H9 (cell line): Measurements from ENCODE around the gene VPS16. TPM values are rescaled to one million over a fixed set of nuclear protein-coding genes. Genes with fewer than 3 reads are reported as not detected.

Source experiments
- DNase-seq: peaks from one replicate; pipeline ENCODE4 v3.0.0-alpha.2; 2017
- H2AFZ ChIP-seq: one replicate; pipeline ENCODE4 v1.6.1; 2013; ENCODE audit warnings: mild to moderate bottlenecking, low read length, control low read depth, moderate library complexity
- H2AK5ac ChIP-seq: 2 replicates; pipeline ENCODE4 v1.6.1; 2013; ENCODE audit warnings: low read length, control low read depth, mixed read lengths; ENCODE audit not compliant: insufficient read length
- H2BK120ac ChIP-seq: one replicate; pipeline ENCODE4 v1.6.1; 2013; ENCODE audit warnings: low read depth, mild to moderate bottlenecking, low read length, control low read depth, inconsistent platforms; ENCODE audit not compliant: poor library complexity, severe bottlenecking
- H2BK12ac ChIP-seq: 2 replicates; pipeline ENCODE4 v1.6.1; 2013; ENCODE audit warnings: low read length, control low read depth, mixed read lengths, low read depth; ENCODE audit not compliant: insufficient read length
- H2BK15ac ChIP-seq: 2 replicates; pipeline ENCODE4 v1.6.1; 2013; ENCODE audit warnings: low read depth, low read length, control low read depth
- H2BK20ac ChIP-seq: one replicate; pipeline ENCODE4 v1.6.1; 2013; ENCODE audit warnings: low read depth, mild to moderate bottlenecking, low read length, control low read depth, inconsistent platforms; ENCODE audit not compliant: poor library complexity, severe bottlenecking
- H2BK5ac ChIP-seq: 2 replicates; pipeline ENCODE4 v1.6.1; 2013; ENCODE audit warnings: low read length, control low read depth, mixed read lengths; ENCODE audit not compliant: insufficient read length
- H3K14ac ChIP-seq: 2 replicates; pipeline ENCODE4 v1.6.1; 2013; ENCODE audit warnings: low read length, control low read depth; ENCODE audit not compliant: insufficient read depth
- H3K18ac ChIP-seq: 2 replicates; pipeline ENCODE4 v1.6.1; 2013; ENCODE audit warnings: low read depth, mild to moderate bottlenecking, mixed read lengths, low read length, control low read depth; ENCODE audit not compliant: insufficient read length
- H3K23ac ChIP-seq: 2 replicates; pipeline ENCODE4 v1.6.1; 2013; ENCODE audit warnings: low read length, control low read depth, mixed read lengths, low read depth; ENCODE audit not compliant: insufficient read length
- H3K23me2 ChIP-seq: 2 replicates; pipeline ENCODE4 v1.6.1; 2013; ENCODE audit warnings: low read depth, mild to moderate bottlenecking, mixed read lengths, low read length, control low read depth; ENCODE audit not compliant: insufficient read length, poor library complexity, severe bottlenecking
- H3K27ac ChIP-seq: 2 replicates; pipeline ENCODE4 v1.5.1; 2013; ENCODE audit warnings: low read length, control low read depth, mixed read lengths, low read depth; ENCODE audit not compliant: insufficient read length
- H3K27me3 ChIP-seq: 2 replicates; pipeline ENCODE4 v1.6.1; 2013; ENCODE audit warnings: low read length, control low read depth, inconsistent platforms; ENCODE audit not compliant: insufficient read depth
- H3K4ac ChIP-seq: 2 replicates; pipeline ENCODE4 v1.6.1; 2013; ENCODE audit warnings: low read depth, mild to moderate bottlenecking, control low read depth, inconsistent platforms, low read length, moderate library complexity
- H3K4me1 ChIP-seq: 2 replicates; pipeline ENCODE4 v1.6.1; 2013; ENCODE audit warnings: low read length, control low read depth, inconsistent platforms; ENCODE audit not compliant: insufficient read depth
- H3K4me2 ChIP-seq: 2 replicates; pipeline ENCODE4 v1.6.1; 2013; ENCODE audit warnings: low read length, control low read depth, mixed read lengths; ENCODE audit not compliant: insufficient read length, insufficient read depth
- H3K56ac ChIP-seq: 2 replicates; pipeline ENCODE4 v1.6.1; 2013; ENCODE audit warnings: low read depth, mild to moderate bottlenecking, mixed read lengths, low read length, control low read depth; ENCODE audit not compliant: insufficient read length
- H3K79me1 ChIP-seq: 2 replicates; pipeline ENCODE4 v1.6.1; 2013; ENCODE audit warnings: low read depth, mild to moderate bottlenecking, moderate library complexity, low read length, control low read depth, inconsistent platforms; ENCODE audit not compliant: insufficient read depth, poor library complexity, severe bottlenecking
- H3K79me2 ChIP-seq: 2 replicates; pipeline ENCODE4 v1.6.1; 2013; ENCODE audit warnings: low read length, control low read depth, inconsistent platforms; ENCODE audit not compliant: insufficient read depth
- H3K9ac ChIP-seq: 2 replicates; pipeline ENCODE4 v1.6.1; 2013; ENCODE audit warnings: low read length, control low read depth, mixed read lengths; ENCODE audit not compliant: insufficient read length; ENCODE audit errors: extremely low read depth
- H3K9me3 ChIP-seq: one replicate; pipeline ENCODE4 v1.6.1; 2013; ENCODE audit warnings: low read depth, low read length, inconsistent platforms; ENCODE audit not compliant: control insufficient read depth
- H3T11ph ChIP-seq: one replicate; pipeline ENCODE4 v1.6.1; 2013; ENCODE audit warnings: mild to moderate bottlenecking, low read length, control low read depth, inconsistent platforms
- H4K20me1 ChIP-seq: one replicate; pipeline ENCODE4 v1.6.1; 2013; ENCODE audit not compliant: control insufficient read depth, insufficient read length, insufficient read depth
- H4K5ac ChIP-seq: 2 replicates; pipeline ENCODE4 v1.6.1; 2013; ENCODE audit warnings: low read depth, mild to moderate bottlenecking, mixed read lengths, low read length, control low read depth; ENCODE audit not compliant: insufficient read length
- H4K8ac ChIP-seq: replicated peaks from 2 replicates; pipeline ENCODE4 v1.6.1; 2013; ENCODE audit warnings: low read length, control low read depth, mixed read lengths, low read depth; ENCODE audit not compliant: insufficient read length
- H4K91ac ChIP-seq: 2 replicates; pipeline ENCODE4 v1.6.1; 2013; ENCODE audit warnings: low read depth, mild to moderate bottlenecking, moderate library complexity, mixed read lengths, low read length, control low read depth; ENCODE audit not compliant: insufficient read length
- H3K27ac Mint-ChIP-seq, 3 experiments: 2 replicates in 2 of 3; 3 replicates in 1 of 3; pipeline ENCODE4 v1.8.0; 2020 to 2021; ENCODE audit warnings: mixed read lengths in 3 of 3, mild to moderate bottlenecking in 1 of 3, moderate library complexity in 1 of 3
- H3K27me3 Mint-ChIP-seq: 2 replicates; pipeline ENCODE4 v1.8.0; 2021; ENCODE audit warnings: low read depth, mild to moderate bottlenecking, moderate library complexity, mixed read lengths
- H3K36me3 Mint-ChIP-seq, 3 experiments: 2 replicates in 2 of 3; 3 replicates in 1 of 3; pipeline ENCODE4 v1.8.0; 2020 to 2021; ENCODE audit warnings: low read depth in 3 of 3, mixed read lengths in 3 of 3; ENCODE audit not compliant: insufficient read depth in 1 of 3
- H3K4me1 Mint-ChIP-seq, 2 experiments: 2 replicates each; pipeline ENCODE4 v1.8.0; 2020; ENCODE audit warnings: mixed read lengths in 2 of 2
- H3K4me3 Mint-ChIP-seq, 2 experiments: 2 replicates in 1 of 2; 3 replicates in 1 of 2; pipeline ENCODE4 v1.8.0; 2020 to 2021; ENCODE audit warnings: mild to moderate bottlenecking in 2 of 2, mixed read lengths in 2 of 2, moderate library complexity in 1 of 2
- H3K9me3 Mint-ChIP-seq, 2 experiments: 2 replicates in 1 of 2; 3 replicates in 1 of 2; pipeline ENCODE4 v1.8.0; 2020; ENCODE audit warnings: mild to moderate bottlenecking in 2 of 2, mixed read lengths in 2 of 2, moderate library complexity in 1 of 2
- CTCF ChIP-seq: fragments of 200-600 bp; sonication (generic); conservative IDR thresholded peaks from 3 replicates; pipeline ENCODE4 v1.8.0; 2021; ENCODE audit warnings: antibody characterized with exemption, mild to moderate bottlenecking
- WGBS: extraction: QIAGEN DNeasy Blood & Tissue Kit; methylation state at CpG from one replicate; pipeline ENCODE4 v1.1.7; 2013; ENCODE audit warnings: missing lambda C conversion rate, low lambda C conversion rate, mixed read lengths; ENCODE audit not compliant: insufficient read length; ENCODE audit errors: extremely low coverage; 5-methylcytosine and 5-hydroxymethylcytosine counted together
- total RNA-seq: library from RNA; stranded (reverse); gene quantifications from 2 replicates; pipeline ENCODE4 v1.2.1, GENCODE V29; 2021

The VPS16 gene
- total RNA-seq, 1 experiment from 2014 or later: 32.1 TPM

GRCh38 chr20:2873747-2874041, 33.1 kb downstream of the VPS16 start:
- Histone ChIP-seq H3K9ac (peak overlapping the region; percentile 34), H4K20me1 (no peaks in the 10 kb centered on the region), H3K56ac (no peak overlapping the region), H3K27ac (no peak overlapping the region), H3K18ac (no peak overlapping the region), H3K14ac (no peak overlapping the region), H2AK5ac (no peak overlapping the region), H3K23me2 (peaks cover 18% of the 10 kb centered on the region), H2BK20ac (no peak overlapping the region), H2BK12ac (no peak overlapping the region), H2BK15ac (no peak overlapping the region; the same call in 1 of the 2 replicates), H3K79me2 (peaks cover 3% of the 10 kb centered on the region; the same call in 1 of the 2 replicates), H2BK5ac (no peak overlapping the region), H2AFZ (no peak overlapping the region), H3K4me1 (0 out of 2 replicates have a peak, but pooled peaks cover 3% of the 10 kb centered on the region), H3K4me2 (peak overlapping the region; percentile 76), H4K5ac (no peak overlapping the region), H3T11ph (no peak overlapping the region), H3K23ac (no peak overlapping the region), H3K9me3 (no peaks in the 10 kb centered on the region), H4K91ac (no peak overlapping the region), H2BK120ac (no peak overlapping the region), H4K8ac (no peak overlapping the region), H3K4ac (no peak overlapping the region), H3K79me1 (peaks cover 7% of the 10 kb centered on the region), H3K27me3 (peaks cover 2% of the 10 kb centered on the region; the same call in 1 of the 2 replicates)
- peaks cover 28% of the 10 kb centered on the region for H3K27me3 Mint-ChIP-seq
- peak; percentile 67 for DNase-seq
- peak overlapping the region; percentile 90 to 93 for H3K4me3 Mint-ChIP-seq
- no peaks in the 10 kb centered on the region for H3K9me3 Mint-ChIP-seq
- no CpG with 5 or more reads among the region's 29 CpGs for WGBS
- H3K27ac Mint-ChIP-seq: peak overlapping the region in 2 of 3 experiments; percentile 79 to 89; a peak in 3 of 7 replicates
- H3K36me3 Mint-ChIP-seq: peaks cover 2 to 17% (median 12%) of the 10 kb centered on the region in 3 experiments; a peak in 6 of 7 replicates
- H3K4me1 Mint-ChIP-seq: peaks cover 29 to 36% of the 10 kb centered on the region in 2 experiments
- TF ChIP-seq CTCF: no peak
